Measurements from ENCODE around the gene LRRC75A.
"Not testable (repeated sequence)": the region's sequence is repeated elsewhere in the genome, so short reads cannot be mapped to it uniquely, and the experiment has no call there.

The LRRC75A gene

GRCh38 chr17:16491703-16492612, at the start of gene LRRC75A:
TSS of gene LRRC75A (minus strand) at chr17:16492193. CDS start at chr17:16491990, 203 bp downstream.
- in situ Hi-C loops (cut with HindIII; ENCODE audit: low sequenced_read_pairs): no loop called here

- in situ Hi-C loops (cut with HindIII; ENCODE audit: low sequenced_read_pairs): no loop called here
Measured at GRCh38 chr17:16537130-16537458, 45.1 kb upstream of the LRRC75A start.

GRCh38 chr17:16534236-16534635, 42.2 kb upstream of the LRRC75A start:
- in situ Hi-C loops (cut with HindIII; ENCODE audit: low sequenced_read_pairs): no loop called here

- in situ Hi-C loops (cut with HindIII; ENCODE audit: low sequenced_read_pairs): no loop called here
Measured at GRCh38 chr17:16529906-16530305, 37.9 kb upstream of the LRRC75A start.

GRCh38 chr17:16527298-16527697, 35.3 kb upstream of the LRRC75A start:
- in situ Hi-C loops (cut with HindIII; ENCODE audit: low sequenced_read_pairs): no loop called here

- in situ Hi-C loops (cut with HindIII; ENCODE audit: low sequenced_read_pairs): not testable (repeated sequence)
Measured at GRCh38 chr17:16525556-16525955, 33.6 kb upstream of the LRRC75A start.

- in situ Hi-C loops (cut with HindIII; ENCODE audit: low sequenced_read_pairs): loop anchor here (5.0 kb wide), 2 partner anchors 69 to 94 kb away; no protein-coding TSS in a partner anchor
Measured at GRCh38 chr17:16521070-16521727, 29.2 kb upstream of the LRRC75A start.

GRCh38 chr17:16519021-16519420, 27.0 kb upstream of the LRRC75A start:
- in situ Hi-C loops (cut with HindIII; ENCODE audit: low sequenced_read_pairs): no loop called here

GRCh38 chr17:16517477-16517876, 25.5 kb upstream of the LRRC75A start:
- in situ Hi-C loops (cut with HindIII; ENCODE audit: low sequenced_read_pairs): no loop called here

- in situ Hi-C loops (cut with HindIII; ENCODE audit: low sequenced_read_pairs): no loop called here
Measured at GRCh38 chr17:16516594-16517051, 24.6 kb upstream of the LRRC75A start.

- in situ Hi-C loops (cut with HindIII; ENCODE audit: low sequenced_read_pairs): no loop called here
Measured at GRCh38 chr17:16515933-16516332, 23.9 kb upstream of the LRRC75A start.

GRCh38 chr17:16513873-16514272, 21.9 kb upstream of the LRRC75A start:
- in situ Hi-C loops (cut with HindIII; ENCODE audit: low sequenced_read_pairs): no loop called here

GRCh38 chr17:16512011-16512410, 20.0 kb upstream of the LRRC75A start:
- in situ Hi-C loops (cut with HindIII; ENCODE audit: low sequenced_read_pairs): no loop called here

- in situ Hi-C loops (cut with HindIII; ENCODE audit: low sequenced_read_pairs): no loop called here
Measured at GRCh38 chr17:16511593-16511992, 19.6 kb upstream of the LRRC75A start.

- in situ Hi-C loops (cut with HindIII; ENCODE audit: low sequenced_read_pairs): loop anchor here (5.0 to 10.0 kb wide), 2 partner anchors 101 to 193 kb away; no protein-coding TSS in a partner anchor
Measured at GRCh38 chr17:16507918-16508533, 16.0 kb upstream of the LRRC75A start.

GRCh38 chr17:16506188-16506587, 14.2 kb upstream of the LRRC75A start:
- in situ Hi-C loops (cut with HindIII; ENCODE audit: low sequenced_read_pairs): loop anchor here (5.0 to 10.0 kb wide), 2 partner anchors 99 to 191 kb away; no protein-coding TSS in a partner anchor

- in situ Hi-C loops (cut with HindIII; ENCODE audit: low sequenced_read_pairs): loop anchor here (5.0 to 10.0 kb wide), 2 partner anchors 98 to 190 kb away; no protein-coding TSS in a partner anchor
Measured at GRCh38 chr17:16504984-16505383, 13.0 kb upstream of the LRRC75A start.

- in situ Hi-C loops (cut with HindIII; ENCODE audit: low sequenced_read_pairs): no loop called here
Measured at GRCh38 chr17:16496820-16497489, 5.0 kb upstream of the LRRC75A start.

- in situ Hi-C loops (cut with HindIII; ENCODE audit: low sequenced_read_pairs): no loop called here
Measured at GRCh38 chr17:16495980-16496819, 4.2 kb upstream of the LRRC75A start.

GRCh38 chr17:16495561-16495960, 3.6 kb upstream of the LRRC75A start:
- in situ Hi-C loops (cut with HindIII; ENCODE audit: low sequenced_read_pairs): no loop called here
